Neuronal stem cell (in vitro differentiated cells): ENCODE measurements around the gene ALDH18A1.
A peak's percentile ranks its signal among the peaks of the same experiment; 100 is the strongest.

Experiments used
- DNase-seq: peaks from one replicate; pipeline ENCODE4 v3.0.0-alpha.2; 2013; ENCODE audit warnings: low spot score
- H2AFZ ChIP-seq: one replicate; pipeline ENCODE4 v1.6.1; 2013; ENCODE audit warnings: mild to moderate bottlenecking, low read length, inconsistent platforms
- H2AK5ac ChIP-seq: 2 replicates; pipeline ENCODE4 v1.6.1; 2013; ENCODE audit warnings: low read depth, mild to moderate bottlenecking, inconsistent platforms, low read length, moderate library complexity, mixed read lengths
- H2BK120ac ChIP-seq: 2 replicates; pipeline ENCODE4 v1.6.1; 2013; ENCODE audit warnings: low read depth, mild to moderate bottlenecking, inconsistent platforms, low read length, moderate library complexity, mixed read lengths
- H2BK12ac ChIP-seq: one replicate; pipeline ENCODE4 v1.6.1; 2013; ENCODE audit warnings: low read length, inconsistent platforms
- H2BK15ac ChIP-seq: 2 replicates; pipeline ENCODE4 v1.6.1; 2013; ENCODE audit warnings: mild to moderate bottlenecking, low read length, inconsistent platforms, mixed read lengths
- H2BK5ac ChIP-seq: one replicate; pipeline ENCODE4 v1.6.1; 2013; ENCODE audit warnings: inconsistent platforms, mild to moderate bottlenecking, low read length, moderate library complexity
- H3K14ac ChIP-seq: one replicate; pipeline ENCODE4 v1.6.1; 2013; ENCODE audit warnings: low read length, inconsistent platforms
- H3K18ac ChIP-seq: 2 replicates; pipeline ENCODE4 v1.6.1; 2013; ENCODE audit warnings: low read length, inconsistent platforms
- H3K23ac ChIP-seq: 2 replicates; pipeline ENCODE4 v1.6.1; 2013; ENCODE audit warnings: low read depth, mild to moderate bottlenecking, mixed read lengths, low read length, inconsistent platforms; ENCODE audit not compliant: poor library complexity
- H3K27ac ChIP-seq: replicated peaks from 3 replicates; pipeline ENCODE4 v1.5.1; 2013; ENCODE audit warnings: low read length, inconsistent platforms
- H3K27me3 ChIP-seq, 3 experiments: 2 replicates each; pipeline ENCODE4 v1.6.1; 2013; ENCODE audit warnings: low read length in 3 of 3, mild to moderate bottlenecking in 2 of 3, inconsistent platforms in 1 of 3, low read depth in 1 of 3, mixed read lengths in 1 of 3, moderate library complexity in 1 of 3; ENCODE audit not compliant: control insufficient read depth in 3 of 3, insufficient read depth in 3 of 3
- H3K36me3 ChIP-seq, 2 donors: replicated peaks in 1 of 2; 2 replicates each; pipeline ENCODE4 v1.6.1; 2013; ENCODE audit warnings: low read length in 2 of 2; ENCODE audit not compliant: control insufficient read depth in 2 of 2, insufficient read depth in 2 of 2
- H3K4ac ChIP-seq: 2 replicates; pipeline ENCODE4 v1.6.1; 2013; ENCODE audit warnings: inconsistent platforms, mild to moderate bottlenecking, low read length, moderate library complexity
- H3K4me1 ChIP-seq, 2 donors: 1 replicate in 1 of 2; 2 replicates in 1 of 2; pipeline ENCODE4 v1.6.1; 2013; ENCODE audit warnings: low read length in 2 of 2, low read depth in 1 of 2; ENCODE audit not compliant: control insufficient read depth in 2 of 2, insufficient read depth in 1 of 2
- H3K4me2 ChIP-seq: one replicate; pipeline ENCODE4 v1.6.1; 2013; ENCODE audit warnings: mild to moderate bottlenecking, low read length, inconsistent platforms; ENCODE audit not compliant: insufficient read depth, poor library complexity, severe bottlenecking
- H3K4me3 ChIP-seq, 2 donors: 2 replicates each; pipeline ENCODE4 v1.5.1; 2013; ENCODE audit warnings: low read length in 2 of 2, mild to moderate bottlenecking in 2 of 2, inconsistent platforms in 1 of 2, moderate library complexity in 1 of 2
- H3K79me1 ChIP-seq: one replicate; pipeline ENCODE4 v1.6.1; 2013; ENCODE audit warnings: low read depth, mild to moderate bottlenecking, inconsistent platforms, low read length, moderate library complexity
- H3K9ac ChIP-seq: one replicate; pipeline ENCODE4 v1.6.1; 2013; ENCODE audit warnings: mild to moderate bottlenecking, low read depth, low read length, inconsistent platforms; ENCODE audit not compliant: poor library complexity
- H3K9me3 ChIP-seq, 2 donors: replicated peaks in 1 of 2; 2 replicates each; pipeline versions ENCODE3 to v1.6.1; 2013; ENCODE audit warnings: low read length in 2 of 2, mild to moderate bottlenecking in 2 of 2, inconsistent platforms in 1 of 2, low read depth in 1 of 2, mixed read lengths in 1 of 2, moderate library complexity in 1 of 2; ENCODE audit not compliant: control insufficient read depth in 2 of 2, insufficient read depth in 1 of 2
- H4K8ac ChIP-seq: one replicate; pipeline ENCODE4 v1.6.1; 2013; ENCODE audit warnings: low read depth, mild to moderate bottlenecking, inconsistent platforms, low read length, moderate library complexity
- H4K91ac ChIP-seq: one replicate; pipeline ENCODE4 v1.6.1; 2013; ENCODE audit warnings: low read length, low read depth, mild to moderate bottlenecking, inconsistent platforms; ENCODE audit not compliant: poor library complexity
- WGBS, 2 donors: extraction: QIAGEN DNeasy Blood & Tissue Kit; methylation state at CpG; one replicate each; pipeline ENCODE4 v1.1.7; 2013; ENCODE audit warnings: missing lambda C conversion rate in 2 of 2, mixed read lengths in 1 of 2; ENCODE audit not compliant: insufficient read length in 2 of 2, insufficient replicate concordance in 1 of 2; ENCODE audit errors: extremely low coverage in 2 of 2; 5-methylcytosine and 5-hydroxymethylcytosine counted together

The ALDH18A1 gene

DNA sequence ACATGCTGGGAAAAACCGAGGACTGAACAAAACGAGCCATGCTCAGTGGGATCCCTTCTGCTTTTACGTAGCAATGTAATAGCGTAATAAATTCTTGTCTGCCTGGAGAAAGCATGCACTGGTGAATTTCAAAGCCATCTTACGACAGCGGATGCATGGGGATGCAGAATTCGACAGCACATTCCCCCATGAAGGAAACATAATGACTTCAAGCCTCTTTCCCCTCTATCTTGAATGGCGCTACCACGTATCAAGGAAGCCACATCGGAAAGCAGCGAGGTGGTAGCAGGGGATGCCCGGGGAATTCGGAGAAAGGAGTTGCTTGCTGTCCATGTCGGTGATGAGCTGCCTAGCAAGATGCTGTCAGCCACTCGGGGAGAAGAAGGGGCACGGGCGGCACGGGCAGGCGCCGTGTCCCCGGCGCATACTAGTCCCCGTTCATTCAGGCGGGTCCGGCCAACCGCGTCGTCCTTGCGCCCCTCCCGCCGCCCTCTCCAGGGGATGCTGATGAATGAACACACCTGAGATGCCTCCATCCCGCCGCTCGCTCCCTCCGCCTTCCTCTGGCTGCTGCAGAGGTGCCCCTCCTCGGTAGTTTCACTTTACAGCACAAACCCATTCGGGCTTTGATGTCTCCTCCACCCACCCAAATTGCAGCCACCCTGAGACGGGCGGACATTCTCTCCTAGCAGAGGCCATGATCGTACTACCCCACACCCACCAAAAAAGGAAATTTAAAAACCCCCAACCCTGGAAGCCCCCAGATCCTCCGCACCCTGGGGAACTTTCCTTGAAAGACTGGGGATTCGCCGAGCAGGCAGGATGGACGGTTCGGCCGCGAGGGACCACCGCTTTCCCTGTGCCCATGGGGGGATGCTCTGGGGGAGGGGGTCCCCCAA lies 96.0 kb downstream of the ALDH18A1 start:
- Histone ChIP-seq H3K4ac (no peak overlapping the region), H3K27me3 (peaks cover 0 to 17% (median 3%) of the 10 kb centered on the region in 3 experiments), H3K36me3 (no peaks in the 10 kb centered on the region), H2BK5ac (peak overlapping the region; percentile 47), H3K9ac (peak overlapping the region; percentile 70), H3K18ac (peak overlapping the region; percentile 69), H3K4me2 (peak overlapping the region; percentile 98), H3K4me1 (peaks cover 15 to 17% of the 10 kb centered on the region in 2 donors), H2BK12ac (no peak overlapping the region), H2AFZ (peak overlapping the region; percentile 96), H2BK15ac (no peak overlapping the region), H3K4me3 (peak overlapping the region; percentile 81 to 89), H3K79me1 (no peaks in the 10 kb centered on the region), H4K8ac (no peak overlapping the region), H3K27ac (no peak overlapping the region), H2AK5ac (no peak overlapping the region), H2BK120ac (no peak overlapping the region), H3K23ac (peak overlapping the region; percentile 49), H4K91ac (no peak overlapping the region), H3K9me3 (no peaks in the 10 kb centered on the region), H3K14ac (no peak overlapping the region)
- no peak for DNase-seq
- no CpG with 5 or more reads among the region's 48 CpGs for WGBS, 2 donors

DNA sequence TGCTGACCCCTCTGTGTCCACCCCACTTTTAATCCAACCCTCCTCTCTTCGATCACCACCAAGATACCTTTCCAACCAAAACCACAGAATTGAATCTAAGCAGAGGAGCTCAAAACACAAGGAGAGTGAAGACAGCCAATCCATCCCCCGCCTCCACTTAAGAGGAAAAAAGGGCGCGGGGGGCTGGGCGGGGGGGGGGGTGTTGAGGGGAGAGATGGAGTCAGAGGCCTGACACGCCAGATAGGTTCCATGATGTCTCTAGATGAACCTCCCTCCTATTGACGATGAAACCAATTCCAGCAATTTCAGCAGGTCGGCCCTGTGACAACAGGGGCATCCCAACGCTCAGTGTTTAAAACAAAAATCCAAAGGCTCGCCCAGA lies 96.6 kb downstream of the ALDH18A1 start:
- Histone ChIP-seq H4K8ac (no peak overlapping the region), H3K4me2 (peak overlapping the region; percentile 98), H2BK120ac (no peak overlapping the region), H3K9ac (no peak overlapping the region), H3K27ac (no peak overlapping the region), H3K79me1 (no peaks in the 10 kb centered on the region), H4K91ac (no peak overlapping the region), H3K36me3 (no peaks in the 10 kb centered on the region), H3K27me3 (peaks cover 0 to 14% (median 3%) of the 10 kb centered on the region in 3 experiments), H3K18ac (no peak overlapping the region), H2BK5ac (no peak overlapping the region), H2AK5ac (no peak overlapping the region), H3K14ac (no peak overlapping the region), H3K4me1 (peaks cover 15 to 17% of the 10 kb centered on the region in 2 donors), H2AFZ (peak overlapping the region; percentile 96), H3K4me3 (peak overlapping the region; percentile 81 to 89), H2BK15ac (no peak overlapping the region), H3K4ac (no peak overlapping the region), H3K9me3 (no peaks in the 10 kb centered on the region), H2BK12ac (no peak overlapping the region), H3K23ac (no peak overlapping the region)
- WGBS, 2 donors: no CpG with 5 or more reads among the region's 10 CpGs
- no peak for DNase-seq

DNA sequence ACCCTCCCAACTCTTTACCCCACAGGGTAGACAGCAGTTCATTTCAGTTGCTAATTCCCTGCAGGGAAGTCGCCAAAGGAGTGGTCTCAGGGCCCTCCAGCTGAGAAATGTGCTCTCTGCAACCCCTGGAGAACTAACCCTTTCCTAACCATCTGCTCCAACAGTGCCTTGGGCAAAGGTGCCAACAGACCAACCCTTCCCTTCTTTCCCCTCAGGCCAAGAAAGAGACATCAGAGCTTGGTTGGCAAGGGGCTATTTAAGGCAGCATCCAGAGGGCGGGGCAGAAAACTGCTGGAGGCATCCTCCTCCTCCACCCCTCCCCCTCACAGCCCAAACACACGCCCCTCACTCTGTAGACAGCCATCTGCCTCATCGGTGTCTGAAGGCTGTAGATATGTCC lies 97.0 kb downstream of the ALDH18A1 start:
- no peaks in the 10 kb centered on the region for H3K79me1 ChIP-seq
- peak; percentile 32 for DNase-seq
- H2BK15ac ChIP-seq: no peak overlapping the region
- no peak overlapping the region for H2BK12ac ChIP-seq
- no peak overlapping the region for H3K27ac ChIP-seq
- no peak overlapping the region for H2AK5ac ChIP-seq
- no peaks in the 10 kb centered on the region for H3K9me3 ChIP-seq
- peak overlapping the region; percentile 53 for H3K4me2 ChIP-seq
- no peak overlapping the region for H3K4ac ChIP-seq
- H2BK5ac ChIP-seq: no peak overlapping the region
- no CpG with 5 or more reads among the region's 4 CpGs for WGBS, 2 donors
- no peak overlapping the region for H4K91ac ChIP-seq
- H3K14ac ChIP-seq: no peak overlapping the region
- H3K4me3 ChIP-seq: peak overlapping the region in 1 of 2 donors; percentile 3
- H3K4me1 ChIP-seq: peaks cover 15 to 17% of the 10 kb centered on the region in 2 donors
- H2BK120ac ChIP-seq: no peak overlapping the region
- peak overlapping the region; percentile 61 for H3K18ac ChIP-seq
- no peak overlapping the region for H4K8ac ChIP-seq
- H3K36me3 ChIP-seq: no peaks in the 10 kb centered on the region
- H3K27me3 ChIP-seq: peaks cover 0 to 10% (median 3%) of the 10 kb centered on the region in 3 experiments
- H2AFZ ChIP-seq: peak overlapping the region; percentile 14
- H3K23ac ChIP-seq: no peak overlapping the region
- no peak overlapping the region for H3K9ac ChIP-seq

DNA sequence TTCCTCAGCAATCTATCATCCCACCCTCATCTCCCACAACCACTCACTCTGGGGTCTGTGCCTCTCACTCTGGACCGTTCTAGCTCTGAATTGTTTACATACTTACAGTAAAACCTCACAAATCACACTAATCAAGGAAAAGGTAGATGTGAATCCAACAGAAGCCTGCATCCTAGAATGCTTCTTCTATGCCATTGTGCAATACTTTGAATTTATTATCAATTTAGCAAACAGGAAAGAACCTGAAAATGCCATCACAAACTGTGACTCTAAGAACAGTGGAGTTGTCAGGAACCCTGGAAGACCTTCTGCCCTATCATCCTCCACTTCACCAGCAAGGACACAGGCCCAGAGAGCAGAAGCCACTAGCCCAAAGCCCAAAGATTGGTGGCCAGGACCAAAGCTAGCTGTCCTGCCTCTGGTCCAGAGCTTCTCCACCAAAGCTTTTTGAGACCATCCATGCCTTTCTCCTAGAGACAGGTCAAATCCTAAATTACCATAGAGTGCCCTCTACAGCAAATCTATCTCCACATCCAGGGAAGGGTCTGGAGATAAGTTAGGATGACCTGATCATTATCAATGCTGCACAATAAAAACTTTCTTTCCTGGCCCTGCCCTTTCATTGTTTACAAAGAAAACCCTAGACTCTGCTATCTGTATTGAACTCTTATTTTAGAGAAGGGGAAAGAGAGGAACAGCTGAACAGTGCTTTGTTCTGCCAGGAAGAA lies 97.8 kb downstream of the ALDH18A1 start:
- Histone ChIP-seq H2AK5ac (no peak overlapping the region), H2BK15ac (no peak overlapping the region), H3K4me1 (peaks cover 15 to 17% of the 10 kb centered on the region in 2 donors), H3K9me3 (no peaks in the 10 kb centered on the region), H3K4ac (no peak overlapping the region), H3K4me3 (no peak overlapping the region), H2BK120ac (no peak overlapping the region), H4K91ac (no peak overlapping the region), H3K23ac (no peak overlapping the region), H3K27me3 (peaks cover 0 to 6% (median 3%) of the 10 kb centered on the region in 3 experiments), H3K18ac (no peak overlapping the region), H2BK12ac (no peak overlapping the region), H3K14ac (no peak overlapping the region), H2AFZ (peak overlapping the region; percentile 14), H3K27ac (no peak overlapping the region), H3K79me1 (no peaks in the 10 kb centered on the region), H4K8ac (no peak overlapping the region), H2BK5ac (no peak overlapping the region), H3K4me2 (no peak overlapping the region), H3K36me3 (no peaks in the 10 kb centered on the region), H3K9ac (no peak overlapping the region)
- DNase-seq: no peak
- no CpG with 5 or more reads among the region's 1 CpG for WGBS, 2 donors
